Left ventricle myocardium inferior (tissue), 1 donor: ENCODE results near the gene SMU1. TPM values are rescaled to one million over a fixed set of nuclear protein-coding genes. Genes with fewer than 3 reads are reported as not detected.
A peak's percentile ranks its signal among the peaks of the same experiment; 100 is the strongest.

ENCODE experiments used
- DNase-seq: peaks from one replicate; pipeline ENCODE4 v3.0.0-alpha.2; 2020
- H3K27ac ChIP-seq: fragments of 200-600 bp; replicated peaks from 2 replicates; pipeline ENCODE4 v1.8.0; 2021
- H3K27me3 ChIP-seq: fragments of 200-600 bp; 2 replicates; pipeline ENCODE4 v1.8.0; 2021; ENCODE audit warnings: low read depth
- H3K36me3 ChIP-seq: fragments of 200-600 bp; 2 replicates; pipeline ENCODE4 v1.8.0; 2021
- H3K4me1 ChIP-seq: fragments of 200-600 bp; 2 replicates; pipeline ENCODE4 v1.8.0; 2021
- H3K4me3 ChIP-seq: fragments of 200-600 bp; 2 replicates; pipeline ENCODE4 v1.8.0; 2021; ENCODE audit warnings: mild to moderate bottlenecking, moderate library complexity
- H3K9me3 ChIP-seq: fragments of 200-600 bp; replicated peaks from 2 replicates; pipeline ENCODE4 v1.8.0; 2021
- CTCF ChIP-seq: fragments of 200-600 bp; IDR thresholded peaks from 2 replicates; pipeline ENCODE4 v1.8.0; 2021; ENCODE audit warnings: antibody characterized with exemption, mild to moderate bottlenecking, borderline replicate concordance
- intact Hi-C: fragments of 100-400 bp; cut with micrococcal nuclease; formaldehyde crosslinking; loops from one replicate; pipeline ENCODE4 v1.11.0; 2022
- total RNA-seq: library from RNA; stranded (reverse); fragmentation: NEBNext Ultra II Directional; extraction: Animal tissue kit (Norgen Biotek cat#: 25700); gene quantifications from one replicate; pipeline ENCODE4 v1.2.1, GENCODE V29; 2021
- donor health status: DM: no; HTN: yes; CAD: no; lungs with severe emphysema.

Gene SMU1
- total RNA-seq, 1 donor from 2014 or later: 14.9 TPM

- Histone ChIP-seq H3K4me1 (peaks cover 80% of the 10 kb centered on the region), H3K27me3 (no peaks in the 10 kb centered on the region), H3K36me3 (peaks cover 42% of the 10 kb centered on the region), H3K27ac (peak overlapping the region; percentile 99), H3K4me3 (peak overlapping the region; percentile 96), H3K9me3 (no peaks in the 10 kb centered on the region)
- TF ChIP-seq CTCF: no peak
- intact Hi-C loops: no loop called here
- DNase-seq: peak; percentile 51
Measured at GRCh38 chr9:33025572-33026342, 50.7 kb downstream of the SMU1 start.

- DNase-seq: peak; percentile 95
- intact Hi-C loops: no loop called here
- Histone ChIP-seq H3K36me3 (peaks cover 36% of the 10 kb centered on the region), H3K9me3 (no peaks in the 10 kb centered on the region), H3K27me3 (no peaks in the 10 kb centered on the region), H3K4me1 (peaks cover 73% of the 10 kb centered on the region), H3K4me3 (peak within 1 kb of the TSS; percentile 96), H3K27ac (peak within 1 kb of the TSS; percentile 99)
- no peak for TF ChIP-seq CTCF
Measured at GRCh38 chr9:33024966-33025571, 51.4 kb downstream of the SMU1 start, which contains the start of gene DNAJA1. Gene DNAJA1 (plus strand): TSS chr9:33025273. CDS start chr9:33026485, 1,212 bp downstream.

GRCh38 chr9:33024126-33024965 is 52.1 kb downstream of the SMU1 start:
- Histone ChIP-seq H3K4me1 (peaks cover 66% of the 10 kb centered on the region), H3K36me3 (peaks cover 35% of the 10 kb centered on the region)
- intact Hi-C loops: no loop called here

GRCh38 chr9:33023661-33024060 is 52.8 kb downstream of the SMU1 start:
- no peak for TF ChIP-seq CTCF
- H3K4me3 ChIP-seq: peak overlapping the region; percentile 96
- peaks cover 29% of the 10 kb centered on the region for H3K36me3 ChIP-seq
- H3K4me1 ChIP-seq: peaks cover 59% of the 10 kb centered on the region
- H3K27ac ChIP-seq: peak overlapping the region; percentile 99
- H3K27me3 ChIP-seq: no peaks in the 10 kb centered on the region
- intact Hi-C loops: no loop called here
- no peaks in the 10 kb centered on the region for H3K9me3 ChIP-seq
- no peak for DNase-seq

More at GRCh38 chr9:33024126-33024965, 52.1 kb downstream of the SMU1 start:
- no peak for DNase-seq
- Histone ChIP-seq H3K4me3 (peak overlapping the region; percentile 96), H3K27ac (peak overlapping the region; percentile 99), H3K9me3 (no peaks in the 10 kb centered on the region), H3K27me3 (no peaks in the 10 kb centered on the region)
- TF ChIP-seq CTCF: no peak

- Histone ChIP-seq H3K27me3 (no peaks in the 10 kb centered on the region), H3K36me3 (peaks cover 20% of the 10 kb centered on the region), H3K4me3 (no peak overlapping the region), H3K9me3 (no peaks in the 10 kb centered on the region), H3K27ac (no peak overlapping the region), H3K4me1 (peaks cover 50% of the 10 kb centered on the region)
- intact Hi-C loops: no loop called here
- no peak for DNase-seq
- TF ChIP-seq CTCF: no peak
Measured at GRCh38 chr9:33022755-33023154, 53.7 kb downstream of the SMU1 start.
